ENCODE data around the gene BAIAP2L2.

GRCh38 chr22:38042488-38042790 lies 68.0 kb downstream of the BAIAP2L2 start:
- no peak for TF ChIP-seq EP300 (IDR thresholded peaks at IDR 0.05)
- TF ChIP-seq CTCF (IDR thresholded peaks at IDR 0.05): no peak
- no peak for TF ChIP-seq POLR2AphosphoS5 (IDR thresholded peaks at IDR 0.05)
- TF ChIP-seq POLR2A (IDR thresholded peaks at IDR 0.05): no peak
